ENCODE results near the gene PTPN21. TPM values are rescaled to one million over a fixed set of nuclear protein-coding genes. Genes with fewer than 3 reads are reported as not detected.

Gene PTPN21
- total and polyA plus RNA-seq, 2 of the 13 experiments (the other 11 are each of a cell fraction or from before 2014, with no cell fraction given), result 2.0 to 3.7 TPM

DNA sequence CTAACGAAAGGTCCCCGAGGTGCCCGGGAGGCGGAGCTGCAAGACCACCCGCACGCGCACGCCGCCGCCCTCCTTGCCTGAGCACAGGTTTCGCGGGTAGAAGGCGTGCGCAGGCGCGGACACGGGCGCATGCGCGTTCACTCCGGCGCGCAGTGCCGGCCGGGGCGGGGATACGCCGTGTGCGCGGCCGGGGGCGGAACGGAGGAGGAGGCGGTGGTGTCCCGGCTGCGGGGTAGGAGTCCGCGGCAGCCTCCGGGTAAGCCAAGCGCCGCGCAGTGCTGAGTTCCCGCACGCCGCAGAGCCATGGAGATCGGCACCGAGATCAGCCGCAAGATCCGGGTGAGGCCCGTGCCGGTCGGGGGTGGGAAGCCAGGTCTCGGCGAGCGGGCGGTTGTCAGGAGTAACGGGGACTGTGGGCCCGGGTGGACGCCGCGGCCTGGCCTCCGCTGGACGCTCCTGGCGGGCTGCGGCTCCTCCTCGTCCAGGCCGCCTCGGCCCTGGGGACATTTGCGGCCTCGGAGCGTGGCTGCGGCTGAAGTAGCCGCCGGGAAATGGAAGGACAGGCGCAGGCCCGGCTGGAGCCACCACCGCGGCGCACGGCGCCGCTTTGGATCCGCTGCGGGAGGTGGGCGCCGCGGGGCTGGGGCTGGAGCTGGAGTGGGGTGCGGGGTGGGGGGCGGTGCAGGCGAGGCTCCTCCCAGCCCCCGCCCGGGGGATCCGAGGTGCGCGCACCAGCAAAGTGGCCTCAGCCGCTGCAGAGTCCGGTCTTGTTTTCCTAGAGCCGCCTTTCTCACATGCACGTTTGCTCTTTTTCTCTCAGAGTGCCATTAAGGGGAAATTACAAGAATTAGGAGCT, 8.3 kb upstream of the PTPN21 start, which contains the start of gene ZC3H14 (continued):
- peak; percentile 97 for TF ChIP-seq GLI4 (CRISPR knock-in tag; IDR thresholded peaks at IDR 0.05; ENCODE audit: borderline replicate concordance)
- TF ChIP-seq, protein P1, sequence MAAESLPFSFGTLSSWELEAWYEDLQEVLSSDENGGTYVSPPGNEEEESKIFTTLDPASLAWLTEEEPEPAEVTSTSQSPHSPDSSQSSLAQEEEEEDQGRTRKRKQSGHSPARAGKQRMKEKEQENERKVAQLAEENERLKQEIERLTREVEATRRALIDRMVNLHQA (CRISPR knock-in tag; IDR thresholded peaks at IDR 0.05), result no peak
- peak; percentile 37; the same call in 1 of the 2 replicates for TF ChIP-seq SSRP1 (CRISPR knock-in tag; IDR thresholded peaks at IDR 0.05)
- peak; percentile 57; the same call in 1 of the 2 replicates for TF ChIP-seq ZNF12 (CRISPR knock-in tag; IDR thresholded peaks at IDR 0.05)

- peak overlapping the region; percentile 91 to 100 (median 93) for H3K4me3 ChIP-seq (replicated peaks in 1 of 3; ENCODE audit: insufficient read depth in 1 of 3, low read depth in 2 of 3, low read length in 3 of 3)
- TF ChIP-seq SIX4 (CRISPR knock-in tag; IDR thresholded peaks at IDR 0.05), result no peak
- no peak for TF ChIP-seq ZNF496 (CRISPR knock-in tag; IDR thresholded peaks at IDR 0.05; ENCODE audit: insufficient replicate concordance)
- TF ChIP-seq ZNF143 (CRISPR knock-in tag; IDR thresholded peaks at IDR 0.05), result no peak
- TF ChIP-seq ZNF816 (CRISPR knock-in tag; IDR thresholded peaks at IDR 0.05; ENCODE audit: borderline replicate concordance), result 0 out of 2 replicates have a peak, but pooled peaks have one; percentile 58
- TF ChIP-seq ZNF850 (CRISPR knock-in tag; conservative IDR thresholded peaks at IDR 0.05), result 0 out of 2 replicates have a peak, but pooled peaks have one; percentile 16
- TF ChIP-seq ZBTB7B (CRISPR knock-in tag; IDR thresholded peaks at IDR 0.05), result no peak
- 0 out of 2 replicates have a peak, but pooled peaks have one; percentile 63 for TF ChIP-seq MTF2 (CRISPR knock-in tag; IDR thresholded peaks at IDR 0.05; ENCODE audit: borderline replicate concordance)
- TF ChIP-seq ZHX1 (CRISPR knock-in tag; IDR thresholded peaks at IDR 0.05; ENCODE audit: low read depth), result no peak; the same call in 1 of the 2 replicates
- TF ChIP-seq FOXC1 (CRISPR knock-in tag; IDR thresholded peaks at IDR 0.05; ENCODE audit: borderline replicate concordance), result no peak
- no peak for TF ChIP-seq MIER2 (CRISPR knock-in tag; IDR thresholded peaks at IDR 0.05)
- TF ChIP-seq GABPA (IDR thresholded peaks at IDR 0.05; ENCODE audit: low read depth, low read length), result no peak
- TF ChIP-seq GABPA (CRISPR knock-in tag; IDR thresholded peaks at IDR 0.05; ENCODE audit: low read depth), result no peak
- TF ChIP-seq RARG (CRISPR knock-in tag; IDR thresholded peaks at IDR 0.05; ENCODE audit: low read depth), result no peak
- TF ChIP-seq HNF1B (CRISPR knock-in tag; IDR thresholded peaks at IDR 0.05), result peak; percentile 10; the same call in 1 of the 2 replicates
- no peak overlapping the region for H2AFZ ChIP-seq (ENCODE audit: low read length)
- POLR2A ChIA-PET, result no interaction called here
- H3K4me1 ChIP-seq (ENCODE audit: insufficient read depth, low read length), result peaks cover 34% of the 10 kb centered on the region
- H3K27ac ChIP-seq (ENCODE audit: extremely low read length, insufficient read depth, low read length), result peak overlapping the region; percentile 95
- ATAC-seq (no peak), DNase-seq (ENCODE audit: low spot score) (no peak), FAIRE-seq (no peak)
- intact Hi-C loops (cut with micrococcal nuclease; ENCODE audit: unreplicated experiment) (loop anchor here (2.0 to 5.0 kb wide), 2 partner anchors 40 to 50 kb away; no protein-coding TSS in a partner anchor), in situ Hi-C loops (cut with HindIII; ENCODE audit: extremely low pct_ligation_motif_present, low pct_unique_long_range_greater_than_20kb) (loop anchor here (5.0 kb wide), 1 partner anchor 70 kb away; no protein-coding TSS in a partner anchor)
- CTCF ChIA-PET (ENCODE audit: low intra/inter-chr PET ratio, low total read pairs), result interaction anchor here (1.9 kb wide), 1 partner anchor 71 kb away, joined by 5 read pairs; no protein-coding TSS in a partner anchor
- H3K4me2 ChIP-seq (ENCODE audit: low read depth, low read length), result peak overlapping the region; percentile 97
- H3K9me3 ChIP-seq (ENCODE audit: low read length), result no peaks in the 10 kb centered on the region
- peak overlapping the region; percentile 97 for H3K9ac ChIP-seq (ENCODE audit: insufficient read depth, low read depth, low read length)
- H4K20me1 ChIP-seq (ENCODE audit: insufficient read depth, low read length), result no peaks in the 10 kb centered on the region; the same call in 1 of the 2 replicates
- 0 out of 5 replicates have a peak, but pooled peaks cover 0 to under 1% of the 10 kb centered on the region in 2 experiments for H3K36me3 ChIP-seq (replicated peaks in 1 of 2; ENCODE audit: control insufficient read depth in 1 of 2, insufficient read depth in 2 of 2, low read length in 2 of 2)
- peaks cover 20% of the 10 kb centered on the region for H3K79me2 ChIP-seq (ENCODE audit: insufficient read depth, low read length)
- no peaks in the 10 kb centered on the region; a peak in 1 of 5 replicates for H3K27me3 ChIP-seq (ENCODE audit: control insufficient read depth in 1 of 2, insufficient read depth in 2 of 2, low read length in 2 of 2)
- 17% methylated on average over 5 of the region's 5 CpGs for WGBS (ENCODE audit: low lambda C conversion rate)
- BruUV-seq (replicated peaks), result no TSS peak
Observed at GRCh38 chr14:88562532-88562830, 7.7 kb upstream of the PTPN21 start.
